Kidney capillary endothelial cell (primary cell): ENCODE measurements around the gene ADIPOR1.
A peak's percentile ranks its signal among the peaks of the same experiment; 100 is the strongest.
"Not testable (repeated sequence)": the region's sequence is repeated elsewhere in the genome, so short reads cannot be mapped to it uniquely, and the experiment has no call there.

ENCODE experiments used
- DNase-seq: peaks from one replicate; pipeline ENCODE4 v3.0.0-alpha.2; 2018; ENCODE audit warnings: low spot score

Gene ADIPOR1

DNA sequence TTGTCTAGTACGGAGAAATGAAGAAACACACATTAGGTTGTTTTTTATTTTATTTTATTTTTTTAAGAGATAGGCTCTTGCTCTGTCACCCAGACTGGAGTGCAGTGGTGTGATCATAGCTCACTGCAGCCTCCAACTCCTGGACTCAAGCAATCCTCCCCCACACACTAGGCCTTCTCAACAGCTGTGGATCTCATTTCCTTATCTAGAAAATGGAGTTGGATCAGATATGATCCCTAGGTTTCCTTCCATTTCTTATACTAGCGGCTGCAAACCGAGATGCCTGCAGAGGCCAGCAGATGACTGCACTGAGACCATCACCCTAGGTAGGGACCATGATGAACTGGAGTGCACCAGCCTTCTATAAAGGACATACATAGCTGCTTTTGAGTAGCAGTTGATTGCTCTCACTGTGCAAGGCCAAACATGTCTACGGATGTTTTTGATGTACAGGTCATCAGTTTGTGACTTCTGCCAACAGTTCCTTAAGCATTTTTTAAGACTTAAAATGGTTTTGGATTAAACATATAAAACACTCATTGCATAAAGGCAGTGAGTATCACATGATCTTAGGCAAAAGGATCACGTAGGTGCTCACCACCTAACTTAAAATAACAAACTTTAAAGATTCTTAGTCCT, 19.7 kb downstream of the ADIPOR1 start:
- DNase-seq: no peak

GRCh38 chr1:202936409-202936808, 21.7 kb downstream of the ADIPOR1 start:
- not testable (repeated sequence) for DNase-seq

DNA sequence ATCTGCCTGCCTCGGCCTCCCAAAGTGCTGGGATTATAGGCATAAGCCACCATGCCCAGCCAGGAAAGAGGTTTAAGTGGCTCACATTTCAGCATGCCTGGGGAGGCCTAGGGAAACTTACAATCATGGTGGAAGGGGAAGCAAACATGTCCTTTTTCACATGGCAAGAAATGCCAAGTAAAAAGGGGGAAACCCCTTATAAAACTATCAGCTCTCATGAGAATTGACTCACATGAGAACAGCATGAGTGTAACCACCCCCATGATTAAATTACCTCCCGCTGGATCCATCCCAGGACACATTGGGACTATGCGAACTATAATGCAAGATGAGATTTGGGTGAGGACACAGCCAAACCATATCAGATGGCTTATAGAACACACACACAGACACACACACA, 22.3 kb downstream of the ADIPOR1 start:
- no peak for DNase-seq

DNA sequence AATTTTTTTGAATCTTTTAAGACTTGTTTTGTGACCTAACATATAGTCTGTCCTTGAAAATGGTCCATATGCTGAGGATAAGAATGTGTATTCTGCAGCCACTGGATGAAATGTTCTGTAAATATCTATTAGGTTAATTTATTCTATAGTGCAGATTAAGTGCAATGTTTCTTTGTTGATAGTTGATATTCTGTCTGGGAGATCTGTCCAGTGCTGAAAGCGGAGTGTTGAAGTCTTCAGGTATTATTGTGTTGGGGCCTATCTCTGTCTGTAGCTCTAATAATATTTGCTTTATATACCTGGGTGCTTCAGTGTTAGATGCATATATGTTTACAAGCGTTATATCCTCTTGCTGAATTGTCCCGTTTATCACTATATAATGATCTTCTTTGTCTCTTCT, 23.4 kb downstream of the ADIPOR1 start:
- DNase-seq: no peak

DNA sequence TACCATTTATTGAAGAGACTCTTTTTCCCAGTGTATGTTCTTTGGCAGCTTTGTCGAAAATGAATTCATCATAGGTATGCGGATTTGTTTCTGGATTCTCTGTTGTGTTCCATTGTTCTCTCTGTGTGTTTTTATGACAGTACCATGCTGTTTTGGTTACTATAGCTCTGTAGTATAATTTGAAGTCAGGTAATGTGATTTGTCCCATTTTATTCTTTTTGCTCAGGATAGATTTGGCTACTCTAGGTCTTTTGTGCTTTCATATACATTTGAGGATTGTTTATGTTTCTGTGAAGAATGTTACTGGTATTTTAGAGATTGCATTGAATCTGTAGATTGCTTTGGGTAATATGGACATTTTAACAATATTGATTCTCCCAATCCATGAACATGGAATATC, 25.6 kb downstream of the ADIPOR1 start:
- no peak for DNase-seq

DNA sequence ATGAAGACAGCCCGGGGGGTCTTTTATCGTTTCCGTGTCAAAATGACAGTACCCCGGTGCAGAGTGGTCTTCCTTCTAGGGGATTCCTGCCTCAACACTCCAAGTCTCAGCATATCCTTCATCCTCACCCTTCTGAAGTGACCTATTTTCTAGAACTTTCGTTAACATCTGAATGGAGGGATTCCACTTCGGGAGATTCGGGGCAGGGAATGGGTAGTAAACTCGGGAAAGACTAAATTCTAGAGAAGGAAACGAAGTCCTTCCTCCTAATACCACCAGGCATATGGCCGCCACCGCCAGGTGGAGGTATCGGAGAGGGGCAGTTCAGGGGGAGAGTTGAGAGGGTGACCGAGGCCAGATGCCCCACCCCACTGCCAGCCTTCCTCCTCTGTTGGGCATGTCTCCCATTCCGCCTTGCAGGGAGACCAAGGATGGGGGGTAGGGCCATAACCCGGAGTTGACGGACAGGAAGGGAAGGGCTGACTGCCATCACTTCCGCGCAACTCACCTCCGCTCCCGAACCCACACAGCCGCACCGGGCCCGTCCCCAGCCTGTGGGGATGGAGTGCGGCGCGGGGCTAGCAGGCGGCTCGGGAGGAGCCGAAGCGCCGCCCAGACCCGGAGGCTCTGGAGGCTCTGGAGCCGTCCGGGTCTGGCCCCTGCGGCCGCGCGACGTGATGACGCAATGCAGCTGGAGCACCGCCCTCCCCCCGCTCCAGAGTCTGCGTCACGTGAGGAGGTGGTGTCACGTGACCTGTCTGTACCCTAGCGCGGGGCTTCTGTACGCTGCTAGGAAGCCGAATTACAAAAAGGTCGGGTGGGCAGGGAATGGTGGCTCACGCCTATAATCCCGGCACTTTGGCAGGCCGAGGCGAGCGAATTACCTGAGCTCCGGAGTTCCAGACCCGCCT, 31.3 kb downstream of the ADIPOR1 start, which contains the start of gene KLHL12:
Gene KLHL12 (minus strand): TSS at position 654 of the 911 bp plus-strand sequence. CDS start 2,072 bp downstream, outside the sequence.
- peak; percentile 94 for DNase-seq

- no peak for DNase-seq
Measured at GRCh38 chr1:202923533-202923932, 34.6 kb downstream of the ADIPOR1 start.

- DNase-seq: no peak
Measured at GRCh38 chr1:202919615-202920014, 38.5 kb downstream of the ADIPOR1 start.

DNA sequence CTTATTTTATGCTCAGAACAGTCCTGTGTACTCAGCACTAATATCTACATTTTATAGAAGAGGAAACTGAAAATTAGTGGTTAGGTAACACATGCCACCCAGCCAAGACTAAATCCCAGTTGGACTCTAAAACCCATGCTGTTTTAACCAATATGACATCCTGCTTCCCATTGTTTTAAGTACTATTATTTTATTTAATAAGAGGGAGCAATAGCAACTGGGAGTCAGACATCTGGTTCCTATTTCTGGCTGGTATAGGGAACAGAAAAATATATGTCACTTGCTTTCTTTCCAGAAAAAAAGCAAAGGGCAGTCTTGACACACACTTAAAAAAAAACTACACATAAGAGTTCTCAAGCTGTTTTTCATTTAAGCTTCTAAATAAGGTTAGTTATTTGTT, 43.0 kb downstream of the ADIPOR1 start:
- DNase-seq: no peak

DNA sequence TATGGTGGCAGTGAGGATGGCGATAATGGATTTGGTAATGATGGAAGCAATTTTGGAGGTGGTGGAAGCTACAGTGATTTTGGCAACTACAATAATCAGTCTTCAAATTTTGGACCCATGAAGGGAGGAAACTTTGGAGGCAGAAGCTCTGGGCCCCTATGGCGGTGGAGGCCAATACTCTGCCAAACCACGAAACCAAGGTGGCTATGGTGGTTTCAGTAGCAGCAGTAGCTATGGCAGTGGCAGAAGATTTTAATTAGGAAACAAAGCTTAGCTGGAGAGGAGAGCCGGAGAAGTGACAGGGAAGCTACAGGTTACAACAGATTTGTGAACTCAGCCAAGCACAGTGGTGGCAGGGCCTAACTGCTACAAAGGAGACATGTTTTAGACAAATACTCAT, 45.6 kb downstream of the ADIPOR1 start:
- not testable (repeated sequence) for DNase-seq

GRCh38 chr1:202909494-202909893, 48.6 kb downstream of the ADIPOR1 start:
- no peak for DNase-seq

DNA sequence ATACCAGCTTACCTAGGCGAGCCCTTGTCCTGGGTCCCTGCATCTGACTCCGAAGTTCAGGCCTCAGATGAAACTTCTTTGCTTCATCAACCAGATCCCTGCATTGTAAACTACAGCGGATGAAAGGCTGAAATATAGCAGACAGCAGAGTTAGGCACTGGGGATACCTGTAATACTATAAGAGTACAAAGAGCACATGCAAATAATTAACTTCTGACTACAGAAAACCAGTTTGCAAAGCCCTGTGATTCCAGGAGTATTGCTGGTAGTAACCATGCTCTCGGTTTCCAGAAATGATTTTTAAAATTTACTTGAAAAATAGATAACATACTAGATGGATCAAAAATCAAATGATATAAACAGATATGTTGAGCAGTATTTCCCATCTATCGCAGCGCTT, 49.1 kb downstream of the ADIPOR1 start:
- DNase-seq: no peak

- no peak for DNase-seq
Measured at GRCh38 chr1:202905331-202905730, 52.8 kb downstream of the ADIPOR1 start.

- DNase-seq: not testable (repeated sequence)
Measured at GRCh38 chr1:202903808-202904207, 54.3 kb downstream of the ADIPOR1 start.

- DNase-seq: no peak
Measured at GRCh38 chr1:202901555-202901954, 56.6 kb downstream of the ADIPOR1 start.

DNA sequence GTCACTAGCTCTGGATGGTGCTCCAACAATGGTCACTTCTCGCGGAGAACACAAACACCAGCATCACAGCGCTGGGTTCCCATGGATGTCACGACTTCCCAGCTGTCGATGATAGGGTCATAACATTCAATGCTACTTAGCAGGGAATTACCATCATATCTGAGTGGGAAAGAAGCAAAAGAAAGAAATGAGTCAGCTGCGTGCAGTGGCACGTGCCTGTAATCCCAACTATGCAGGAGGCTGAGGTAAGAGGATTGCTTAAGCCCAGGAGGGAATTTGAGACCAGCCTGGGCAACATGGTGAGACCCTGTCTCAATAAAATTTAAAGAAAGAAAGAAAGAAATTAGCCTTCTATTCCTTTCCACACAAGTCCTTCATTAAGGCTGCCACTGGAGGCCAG, 65.6 kb downstream of the ADIPOR1 start:
- DNase-seq: no peak
